PC-9 (cell line): Measurements from ENCODE around the gene ERC2.

Experiments
- CTCF ChIP-seq: fragments of 200-600 bp; sonication (generic); conservative IDR thresholded peaks from 2 replicates; pipeline ENCODE4 v1.6.1; 2017; ENCODE audit warnings: mixed run types, antibody characterized with exemption, mild to moderate bottlenecking, moderate library complexity
- EZH2 ChIP-seq: fragments of 200-600 bp; sonication (generic); IDR thresholded peaks from 2 replicates; pipeline ENCODE4 v1.8.0; 2017; ENCODE audit warnings: antibody characterized with exemption, low read depth

GRCh38 chr3:55989366-55989765, 478.9 kb downstream of the ERC2 start:
- TF ChIP-seq EZH2, result no peak
- TF ChIP-seq CTCF, result no peak
